Stimulated activated CD8-positive, alpha-beta memory T cell treated with anti-CD3 and anti-CD28 coated beads, Interleukin-4, amount 100 ng/mL, for 4 hours (primary cell): Measurements from ENCODE around the gene SLC39A9.
"Not testable (repeated sequence)": the region's sequence is repeated elsewhere in the genome, so short reads cannot be mapped to it uniquely, and the experiment has no call there.

ENCODE experiments used
- DNase-seq, 2 donors: peaks; one replicate each; pipeline ENCODE4 v3.0.0-alpha.2; 2020; ENCODE audit warnings: low read depth in 2 of 2, low spot score in 1 of 2

The SLC39A9 gene

GRCh38 chr14:69473946-69474345 lies 75.5 kb downstream of the SLC39A9 start:
- DNase-seq = no peak

GRCh38 chr14:69475194-69475818 lies 76.8 kb downstream of the SLC39A9 start:
- DNase-seq = no peak

DNA sequence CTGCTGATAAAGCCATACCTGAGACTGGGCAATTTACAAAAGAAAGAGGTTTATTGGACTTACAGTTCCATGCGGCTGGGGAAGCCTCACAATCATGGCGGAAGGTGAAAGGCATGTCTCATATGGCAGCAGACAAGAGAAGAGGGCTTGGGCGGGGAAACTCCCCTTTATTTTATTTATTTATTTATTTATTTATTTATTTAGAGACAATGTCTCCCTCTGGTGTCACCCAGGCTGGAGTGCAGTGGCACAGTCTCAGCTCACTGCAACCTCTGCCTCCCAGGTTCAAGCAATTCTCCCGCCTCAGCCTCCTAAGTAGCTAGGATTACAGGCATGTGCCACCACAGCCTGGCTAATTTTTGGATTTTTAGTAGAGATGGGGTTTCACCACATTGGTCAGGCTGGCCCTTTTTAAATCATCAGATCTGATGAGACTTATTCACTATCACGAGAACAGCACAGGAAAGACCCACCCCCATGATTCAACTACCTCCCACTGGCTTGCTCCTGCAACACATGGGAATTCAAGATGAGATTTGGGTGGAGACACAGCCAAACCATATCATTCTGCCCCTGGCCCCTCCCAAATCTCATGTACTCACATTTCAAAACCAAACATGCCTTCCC lies 78.4 kb downstream of the SLC39A9 start:
- DNase-seq = not testable (repeated sequence)

DNA sequence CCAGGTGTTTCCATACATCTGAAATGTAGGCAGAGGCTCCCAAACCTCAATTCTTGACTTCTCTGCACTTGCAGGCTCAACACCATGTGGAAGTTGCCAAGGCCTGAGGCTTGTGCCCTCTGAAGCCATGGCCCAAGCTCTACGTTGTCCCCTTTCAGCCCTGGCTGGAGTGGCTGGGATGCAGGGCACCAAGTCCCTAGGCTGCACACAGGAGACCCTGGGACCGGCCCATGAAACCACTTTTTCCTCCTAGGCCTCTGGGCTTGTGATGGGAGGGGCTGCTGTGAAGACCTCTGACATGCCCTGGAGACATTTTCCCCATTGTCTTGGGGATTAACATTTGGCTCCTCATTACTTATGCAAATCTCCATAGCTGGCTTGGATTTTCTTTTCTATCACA lies 79.6 kb downstream of the SLC39A9 start:
- DNase-seq = not testable (repeated sequence)

DNA sequence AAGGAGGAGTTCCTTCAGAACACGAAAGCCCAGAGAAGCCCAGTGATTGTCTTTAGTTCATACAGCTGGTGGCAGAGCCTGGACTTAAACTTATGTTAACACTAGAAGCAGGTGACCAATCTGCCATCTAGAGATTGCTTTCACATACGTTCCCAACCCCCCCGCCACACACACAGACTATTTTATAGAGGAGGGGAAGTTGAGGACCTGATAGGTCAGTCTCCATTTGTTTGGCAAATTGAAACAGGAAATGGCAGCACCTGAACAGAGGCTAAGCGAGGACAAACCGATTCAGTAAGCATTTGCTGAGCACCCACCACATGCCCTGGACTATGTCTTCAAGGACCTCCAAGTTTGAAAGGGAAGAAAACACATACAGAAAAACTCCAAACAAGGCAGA lies 81.2 kb downstream of the SLC39A9 start:
- DNase-seq = no peak

DNA sequence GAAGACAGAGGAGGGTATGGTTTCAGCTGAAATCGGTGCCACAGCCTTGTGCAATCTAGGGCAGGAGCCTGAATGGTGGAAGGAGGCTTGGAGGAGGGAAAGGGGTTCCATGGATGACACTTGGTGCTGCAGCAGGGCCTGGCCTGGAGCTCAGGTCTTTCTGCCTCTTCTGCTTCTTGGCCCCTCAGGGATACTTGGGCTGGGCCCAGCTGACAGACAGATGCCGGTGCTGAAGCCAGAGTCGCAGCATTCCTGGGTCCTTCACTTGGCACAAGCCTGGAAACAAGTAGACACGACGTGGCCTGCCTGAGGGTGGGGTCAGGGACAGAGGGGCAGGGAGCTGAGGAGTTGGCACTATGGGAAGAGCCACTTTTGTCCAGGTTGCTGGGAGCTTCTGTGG lies 81.6 kb downstream of the SLC39A9 start:
- no peak for DNase-seq

DNA sequence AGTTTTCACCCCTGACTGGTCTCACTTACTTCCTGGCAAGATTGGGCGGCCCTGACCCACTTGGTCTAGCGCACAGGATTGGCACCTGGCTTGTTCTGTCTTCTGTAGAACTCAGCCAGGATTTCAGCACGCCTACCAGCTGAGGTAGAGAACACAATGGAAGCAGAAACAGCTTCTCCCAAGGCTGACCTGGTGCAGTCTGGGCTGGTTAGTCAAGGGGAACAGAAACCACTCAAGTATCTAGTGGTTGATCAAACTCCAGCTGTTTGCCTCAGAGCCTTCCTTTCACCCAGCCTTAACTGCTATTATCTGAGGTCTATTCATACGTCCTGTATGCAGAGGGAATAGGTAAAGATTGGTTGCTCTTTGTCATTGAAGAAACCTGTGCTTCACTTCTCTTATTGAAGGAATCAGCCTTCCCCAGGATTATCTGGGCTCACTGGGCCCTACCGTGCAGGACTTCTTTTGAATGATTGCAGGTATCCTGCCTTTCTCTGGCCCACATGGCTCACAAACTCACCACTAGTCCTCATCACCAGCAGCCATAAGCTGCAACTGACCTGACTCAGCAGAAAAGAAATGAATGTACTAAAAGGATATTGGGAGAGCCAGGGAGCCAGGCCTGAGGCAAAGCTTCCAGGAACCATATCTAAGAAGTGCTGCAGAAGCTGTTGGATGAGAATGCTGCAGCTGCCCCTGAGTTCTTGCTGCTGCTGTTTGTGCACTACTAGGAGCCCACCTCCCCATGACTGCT lies 83.5 kb downstream of the SLC39A9 start:
- DNase-seq = no peak

GRCh38 chr14:69483765-69484443 lies 85.4 kb downstream of the SLC39A9 start:
- no peak for DNase-seq

DNA sequence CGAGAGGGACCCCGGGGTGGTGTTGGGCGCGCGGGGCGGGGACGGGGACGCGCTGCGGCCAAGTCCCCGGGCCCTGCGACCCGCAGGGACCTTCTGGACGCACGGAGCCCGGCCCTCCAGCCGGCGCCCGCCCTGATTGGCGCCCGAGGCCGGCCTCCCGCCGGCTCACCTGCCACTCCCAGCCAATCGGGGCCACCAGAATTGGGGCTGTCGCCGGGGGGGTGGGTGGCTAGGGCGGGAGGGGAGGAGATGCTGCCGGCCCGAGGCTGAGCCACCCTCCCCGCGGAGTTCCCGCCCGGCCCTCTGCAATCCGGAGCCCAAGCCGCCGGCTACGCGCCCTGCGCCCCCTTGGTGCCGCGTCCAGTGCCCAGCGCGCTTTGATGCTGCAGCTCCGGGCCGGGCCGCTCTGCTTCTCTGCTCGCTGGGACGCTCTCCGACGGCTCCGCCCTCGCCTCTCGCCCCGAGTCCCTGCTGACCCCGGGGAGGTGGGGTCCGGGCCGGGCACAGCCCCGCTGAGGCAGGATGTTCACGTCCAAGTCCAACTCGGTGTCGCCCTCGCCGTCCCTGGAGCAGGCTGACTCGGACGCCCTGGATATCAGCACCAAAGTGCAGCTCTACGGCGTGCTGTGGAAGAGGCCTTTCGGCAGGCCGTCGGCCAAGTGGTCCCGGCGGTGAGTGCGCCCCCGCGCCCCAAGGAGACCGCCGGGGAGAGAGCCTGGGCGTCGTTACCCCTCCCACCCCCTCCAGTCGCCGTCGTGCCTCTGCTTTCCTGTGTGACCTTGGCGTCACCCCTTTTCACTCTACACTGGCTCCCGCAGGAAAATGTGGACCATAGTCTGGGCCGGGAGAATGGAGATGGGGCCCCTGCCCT lies 86.2 kb downstream of the SLC39A9 start, which contains the start of gene PLEKHD1:
PLEKHD1 (plus strand) TSS at position 285 of the 871 bp plus-strand sequence; CDS start at position 523, 238 bp downstream.
- no peak for DNase-seq

DNA sequence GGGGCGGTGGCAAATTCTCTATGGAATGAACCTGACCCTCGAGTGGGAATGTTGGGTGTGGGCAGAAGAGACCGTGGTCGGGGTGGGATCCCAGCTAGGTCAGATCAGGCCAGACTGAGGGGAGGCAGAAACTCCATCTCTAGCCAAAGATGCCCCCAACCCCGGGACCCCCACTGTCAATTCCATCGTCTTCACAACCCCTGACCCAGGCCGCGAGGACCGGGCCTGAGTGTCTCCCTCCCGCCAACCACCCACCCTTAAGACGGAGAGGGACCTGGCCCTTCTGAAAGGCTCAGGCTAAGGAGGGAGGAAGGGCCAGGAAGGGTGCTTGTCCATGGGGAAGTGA lies 86.8 kb downstream of the SLC39A9 start:
- no peak for DNase-seq

- no peak for DNase-seq
Measured at GRCh38 chr14:69485701-69486100, 87.2 kb downstream of the SLC39A9 start.

GRCh38 chr14:69487226-69487625 lies 88.7 kb downstream of the SLC39A9 start:
- DNase-seq = no peak

- DNase-seq = no peak
Measured at GRCh38 chr14:69487771-69488170, 89.3 kb downstream of the SLC39A9 start.

DNA sequence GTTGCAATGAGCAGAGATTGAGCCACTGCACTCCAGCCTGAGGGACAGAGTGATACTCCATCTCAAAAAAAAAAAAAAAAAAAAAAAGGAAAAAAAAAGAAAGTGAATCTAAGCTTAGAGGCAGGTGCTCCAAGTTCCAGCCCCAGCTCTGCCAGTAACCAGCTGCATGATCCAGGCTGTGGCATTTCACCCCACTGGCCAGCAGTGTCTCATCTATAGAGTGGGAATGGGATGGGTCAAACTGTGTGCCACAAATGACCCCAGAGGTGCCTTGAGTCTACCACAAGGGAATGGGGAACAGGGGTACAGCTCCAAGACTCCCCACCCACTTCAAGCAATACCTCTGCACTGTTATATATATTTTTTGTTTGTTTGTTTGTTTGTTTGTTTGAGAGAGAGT lies 91.0 kb downstream of the SLC39A9 start:
- DNase-seq = no peak

DNA sequence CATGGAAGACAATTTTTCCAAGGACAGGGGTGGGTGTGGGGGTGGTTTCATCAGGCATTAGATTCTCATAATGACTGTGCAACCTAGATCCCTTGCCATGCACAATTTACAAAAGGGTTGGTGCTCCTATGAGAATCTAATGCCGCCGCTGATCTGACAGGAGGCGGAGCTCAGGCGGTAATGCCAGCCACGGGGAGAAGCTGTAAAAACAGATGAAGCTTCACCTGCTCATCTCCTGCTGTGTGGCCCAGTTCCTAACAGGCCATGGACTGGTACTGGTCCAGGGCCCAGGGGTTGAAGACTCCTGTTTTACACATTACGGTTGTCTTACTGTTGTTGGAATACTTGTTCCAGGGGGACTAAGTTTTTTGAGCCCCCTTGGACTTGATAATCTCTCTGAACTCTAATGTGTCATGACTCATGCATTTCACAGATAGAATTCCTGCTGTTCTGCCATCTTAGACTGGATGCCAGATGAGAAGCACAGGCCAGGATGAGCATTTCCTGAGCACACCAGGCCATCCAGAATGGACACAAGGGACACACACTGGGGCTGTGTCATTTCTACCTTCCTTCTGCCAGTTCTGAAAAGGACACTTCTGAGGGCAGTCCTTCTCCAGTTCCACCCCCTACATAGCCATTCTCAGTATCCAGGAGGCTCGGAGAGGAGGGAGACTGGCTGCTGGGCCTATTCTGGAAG lies 91.9 kb downstream of the SLC39A9 start:
- DNase-seq = no peak

DNA sequence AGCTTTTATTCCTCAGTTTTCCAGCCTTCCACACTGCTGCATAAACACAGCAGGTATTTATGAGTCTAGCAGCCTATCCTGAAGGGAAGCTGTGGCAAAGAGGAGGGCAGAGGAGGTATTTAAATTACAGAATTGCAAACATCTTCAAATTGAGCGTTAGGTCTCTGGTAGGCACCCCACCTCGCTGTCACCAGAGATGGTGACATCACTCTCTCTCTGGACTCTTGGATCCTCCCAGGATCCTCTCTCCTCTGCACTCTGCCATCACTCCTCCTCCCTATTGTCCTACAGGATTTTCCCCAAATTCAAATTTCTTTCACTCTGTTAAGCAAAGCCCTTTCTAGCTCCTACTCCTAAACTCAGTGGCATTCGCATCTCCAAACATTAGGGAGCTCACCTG lies 92.7 kb downstream of the SLC39A9 start:
- no peak for DNase-seq

DNA sequence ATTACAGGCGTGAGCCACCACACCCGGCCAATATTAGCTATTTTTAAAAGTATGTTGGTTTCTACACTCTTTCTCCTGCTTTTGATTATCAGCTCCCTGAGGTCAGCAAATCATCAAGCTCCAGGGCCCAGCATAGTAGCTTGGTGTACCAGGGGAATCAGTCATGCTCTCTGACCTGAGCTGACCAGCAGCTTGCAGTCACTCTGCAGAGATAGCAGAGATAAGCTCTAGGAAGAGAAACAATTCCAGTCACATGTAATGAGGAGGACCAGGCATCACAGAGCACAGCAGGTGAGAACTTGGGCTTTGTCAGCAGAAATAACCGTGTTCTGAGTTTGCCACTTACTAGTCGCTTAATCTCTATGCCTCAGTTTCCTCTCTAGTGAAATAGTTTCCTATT lies 94.5 kb downstream of the SLC39A9 start:
- DNase-seq = no peak

DNA sequence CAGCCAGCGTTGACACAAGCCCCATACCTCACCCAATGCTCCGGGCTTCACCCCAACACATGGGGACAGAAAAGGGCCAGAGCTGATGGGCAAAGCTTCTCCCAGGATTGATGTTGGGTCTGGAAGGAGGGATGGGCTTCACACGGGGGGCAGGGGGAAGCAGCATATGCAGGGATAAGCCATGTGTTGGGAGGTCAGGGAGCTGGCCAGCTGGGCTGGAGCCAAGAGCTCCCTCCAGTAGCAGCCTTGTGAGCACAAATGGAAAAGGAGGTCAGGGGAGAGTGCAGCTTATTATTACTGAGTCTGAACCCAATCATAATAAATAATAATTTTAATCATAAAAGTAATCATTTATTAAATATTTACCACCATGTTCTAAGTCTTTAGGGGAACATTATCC lies 95.3 kb downstream of the SLC39A9 start:
- DNase-seq = no peak

DNA sequence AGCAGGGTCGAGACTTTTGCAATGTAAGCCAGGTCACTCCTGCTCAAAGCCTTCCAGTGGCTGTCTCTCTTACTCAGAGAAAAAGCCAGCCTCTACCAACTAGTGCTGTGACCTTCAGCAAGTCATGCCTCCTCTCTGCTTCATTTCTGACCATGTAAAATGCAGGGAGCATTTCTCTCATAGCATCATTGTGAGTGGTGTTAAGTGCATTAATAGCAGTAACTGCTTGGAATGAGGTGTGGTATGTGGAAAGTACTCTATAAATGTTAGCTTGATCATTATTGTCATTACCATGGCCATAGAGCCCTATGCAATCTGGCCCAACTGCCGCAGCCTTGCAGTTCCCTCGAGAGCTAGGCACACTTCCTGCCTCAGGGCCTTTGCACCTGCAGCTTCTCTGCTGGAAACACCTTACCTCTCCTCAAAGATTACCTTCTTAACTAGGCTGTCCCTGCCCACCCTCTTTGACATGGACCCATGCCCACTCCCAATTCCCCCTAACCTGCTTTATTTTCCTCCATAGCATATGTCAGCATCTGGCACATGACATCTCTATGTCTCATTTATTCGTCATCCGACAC lies 96.9 kb downstream of the SLC39A9 start:
- DNase-seq = no peak

- DNase-seq = not testable (repeated sequence)
Measured at GRCh38 chr14:69497866-69498265, 99.4 kb downstream of the SLC39A9 start.
